ENCODE measurements around the gene PRPF40B.

PRPF40B gene

DNA sequence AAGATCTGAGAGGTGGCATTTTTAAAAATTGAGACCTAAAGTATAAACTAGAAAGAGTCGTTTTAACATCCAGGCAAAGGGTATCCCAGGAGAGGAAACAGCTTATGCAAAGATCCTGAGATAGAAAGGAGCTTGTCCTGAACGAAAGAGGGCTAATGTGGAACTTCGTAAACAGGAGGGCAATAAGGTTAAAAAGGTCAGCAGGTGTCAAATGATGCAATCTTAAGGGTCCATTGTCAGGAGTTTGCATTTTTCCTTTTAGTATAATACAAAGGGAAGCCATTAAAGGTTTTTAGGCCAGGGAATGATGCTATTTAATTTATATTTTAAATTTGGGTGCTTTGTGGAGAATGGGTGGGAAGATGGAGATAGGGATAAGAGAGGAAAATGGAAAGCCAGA lies 69.5 kb downstream of the PRPF40B start:
- DNase-seq (ENCODE audit: low spot score) (no peak), ATAC-seq (ENCODE audit: low read depth) (no peak)
- TF ChIP-seq, protein P1, sequence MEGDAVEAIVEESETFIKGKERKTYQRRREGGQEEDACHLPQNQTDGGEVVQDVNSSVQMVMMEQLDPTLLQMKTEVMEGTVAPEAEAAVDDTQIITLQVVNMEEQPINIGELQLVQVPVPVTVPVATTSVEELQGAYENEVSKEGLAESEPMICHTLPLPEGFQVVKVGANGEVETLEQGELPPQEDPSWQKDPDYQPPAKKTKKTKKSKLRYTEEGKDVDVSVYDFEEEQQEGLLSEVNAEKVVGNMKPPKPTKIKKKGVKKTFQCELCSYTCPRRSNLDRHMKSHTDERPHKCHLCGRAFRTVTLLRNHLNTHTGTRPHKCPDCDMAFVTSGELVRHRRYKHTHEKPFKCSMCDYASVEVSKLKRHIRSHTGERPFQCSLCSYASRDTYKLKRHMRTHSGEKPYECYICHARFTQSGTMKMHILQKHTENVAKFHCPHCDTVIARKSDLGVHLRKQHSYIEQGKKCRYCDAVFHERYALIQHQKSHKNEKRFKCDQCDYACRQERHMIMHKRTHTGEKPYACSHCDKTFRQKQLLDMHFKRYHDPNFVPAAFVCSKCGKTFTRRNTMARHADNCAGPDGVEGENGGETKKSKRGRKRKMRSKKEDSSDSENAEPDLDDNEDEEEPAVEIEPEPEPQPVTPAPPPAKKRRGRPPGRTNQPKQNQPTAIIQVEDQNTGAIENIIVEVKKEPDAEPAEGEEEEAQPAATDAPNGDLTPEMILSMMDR (IDR thresholded peaks at IDR 0.05; ENCODE audit: poor library complexity, severe bottlenecking) = no peak
- Histone ChIP-seq H3K27ac (ENCODE audit: poor library complexity, severe bottlenecking) (no peak overlapping the region), H3K36me3 (ENCODE audit: low read depth) (no peaks in the 10 kb centered on the region), H3K4me1 (ENCODE audit: insufficient read depth, poor library complexity, severe bottlenecking) (no peaks in the 10 kb centered on the region), H3K4me3 (ENCODE audit: severe bottlenecking) (no peak overlapping the region), H3K27me3 (ENCODE audit: insufficient read depth, poor library complexity, severe bottlenecking) (no peaks in the 10 kb centered on the region), H3K9me3 (ENCODE audit: severe bottlenecking) (no peaks in the 10 kb centered on the region)

DNA sequence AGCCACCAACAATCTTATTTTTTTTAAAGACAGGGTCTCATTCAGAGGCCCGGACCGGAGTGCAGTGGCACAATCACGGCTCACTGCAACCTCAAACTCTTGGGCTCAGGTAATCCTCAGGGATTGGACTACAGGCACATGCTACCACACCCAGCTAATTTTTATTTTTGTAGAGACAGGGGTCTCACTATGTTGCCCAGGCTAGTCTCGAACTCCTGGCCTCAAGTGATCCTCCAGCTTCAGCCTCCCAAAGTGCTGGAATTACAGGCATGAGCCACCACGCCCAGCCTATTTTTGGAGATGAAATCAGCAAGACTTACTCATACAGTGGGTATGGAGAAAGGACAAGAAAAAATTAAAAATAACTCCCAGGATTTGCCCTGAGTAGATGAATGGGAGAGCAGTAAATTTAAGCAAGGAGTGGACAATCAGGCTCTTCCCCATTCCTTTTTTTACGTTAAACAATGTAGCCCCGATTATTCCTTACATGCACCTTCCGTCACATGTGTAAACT lies 70.6 kb downstream of the PRPF40B start:
- Histone ChIP-seq H3K4me1 (ENCODE audit: insufficient read depth, poor library complexity, severe bottlenecking) (no peaks in the 10 kb centered on the region), H3K27ac (ENCODE audit: poor library complexity, severe bottlenecking) (no peak overlapping the region), H3K36me3 (ENCODE audit: low read depth) (no peaks in the 10 kb centered on the region), H3K4me3 (ENCODE audit: severe bottlenecking) (no peak overlapping the region), H3K27me3 (ENCODE audit: insufficient read depth, poor library complexity, severe bottlenecking) (no peaks in the 10 kb centered on the region), H3K9me3 (ENCODE audit: severe bottlenecking) (no peaks in the 10 kb centered on the region)
- no peak for DNase-seq (ENCODE audit: low spot score)
- ATAC-seq (ENCODE audit: low read depth) = no peak
- TF ChIP-seq, protein P1 (IDR thresholded peaks at IDR 0.05; ENCODE audit: poor library complexity, severe bottlenecking) = no peak
